Measurements from ENCODE around the gene RNF224.
A peak's percentile ranks its signal among the peaks of the same experiment; 100 is the strongest.

RNF224 gene

GRCh38 chr9:137186385-137186784, 40.9 kb upstream of the RNF224 start:
- TF ChIP-seq MYC (IDR thresholded peaks at IDR 0.05; ENCODE audit: low read depth, low read length) (no peak), POLR2A (IDR thresholded peaks at IDR 0.05; ENCODE audit: extremely low read depth, insufficient read length) (no peak), MAX (IDR thresholded peaks at IDR 0.05; ENCODE audit: low read depth, low read length) (no peak), CTCF (IDR thresholded peaks at IDR 0.05; ENCODE audit: low read depth, low read length) (no peak)
- no peak for DNase-seq (ENCODE audit: low read depth)

GRCh38 chr9:137187386-137187785, 39.9 kb upstream of the RNF224 start:
- no peak for DNase-seq (ENCODE audit: low read depth)
- TF ChIP-seq POLR2A (IDR thresholded peaks at IDR 0.05; ENCODE audit: extremely low read depth, insufficient read length) (no peak), MYC (IDR thresholded peaks at IDR 0.05; ENCODE audit: low read depth, low read length) (no peak), CTCF (IDR thresholded peaks at IDR 0.05; ENCODE audit: low read depth, low read length) (no peak), MAX (IDR thresholded peaks at IDR 0.05; ENCODE audit: low read depth, low read length) (no peak)
- H3K4me3 ChIP-seq (ENCODE audit: low read depth, low read length) = peak overlapping the region; percentile 90

More at GRCh38 chr9:137186385-137186784, 40.9 kb upstream of the RNF224 start:
- H3K4me3 ChIP-seq (ENCODE audit: low read depth, low read length) = no peak overlapping the region

- no peak for DNase-seq (ENCODE audit: low read depth)
- H3K4me3 ChIP-seq (ENCODE audit: low read depth, low read length) = peak overlapping the region; percentile 90
- TF ChIP-seq POLR2A (IDR thresholded peaks at IDR 0.05; ENCODE audit: extremely low read depth, insufficient read length) (no peak), MAX (IDR thresholded peaks at IDR 0.05; ENCODE audit: low read depth, low read length) (no peak), MYC (IDR thresholded peaks at IDR 0.05; ENCODE audit: low read depth, low read length) (no peak), CTCF (IDR thresholded peaks at IDR 0.05; ENCODE audit: low read depth, low read length) (no peak)
Observed at GRCh38 chr9:137188086-137188489, 39.2 kb upstream of the RNF224 start.

GRCh38 chr9:137188490-137189296, 38.6 kb upstream of the RNF224 start, which contains the start of the genes ANAPC2 and SSNA1:
Gene ANAPC2 (minus strand): TSS chr9:137188560. CDS start chr9:137188532, 28 bp downstream.
Gene SSNA1 (plus strand): TSS chr9:137188676. CDS start chr9:137188727, 51 bp downstream.
- peak; percentile 95 for DNase-seq (ENCODE audit: low read depth)
- TF ChIP-seq MAX (IDR thresholded peaks at IDR 0.05; ENCODE audit: low read depth, low read length) = peak; percentile 67
- TF ChIP-seq POLR2A (IDR thresholded peaks at IDR 0.05; ENCODE audit: extremely low read depth, insufficient read length) = peak; percentile 73
- peak; percentile 68 for TF ChIP-seq MYC (IDR thresholded peaks at IDR 0.05; ENCODE audit: low read depth, low read length)
- TF ChIP-seq CTCF (IDR thresholded peaks at IDR 0.05; ENCODE audit: low read depth, low read length) = peak; percentile 35
- peak within 1 kb of the TSS; percentile 90 for H3K4me3 ChIP-seq (ENCODE audit: low read depth, low read length)

- no peak for TF ChIP-seq MYC (IDR thresholded peaks at IDR 0.05; ENCODE audit: low read depth, low read length)
- TF ChIP-seq POLR2A (IDR thresholded peaks at IDR 0.05; ENCODE audit: extremely low read depth, insufficient read length) = no peak
- TF ChIP-seq CTCF (IDR thresholded peaks at IDR 0.05; ENCODE audit: low read depth, low read length) = no peak
- TF ChIP-seq MAX (IDR thresholded peaks at IDR 0.05; ENCODE audit: low read depth, low read length) = no peak
- no peak for DNase-seq (ENCODE audit: low read depth)
Observed at GRCh38 chr9:137189297-137190295, 37.7 kb upstream of the RNF224 start.

More at GRCh38 chr9:137189297-137190295, 37.7 kb upstream of the RNF224 start:
- peak overlapping the region; percentile 90 for H3K4me3 ChIP-seq (ENCODE audit: low read depth, low read length)

All from NB4 (cell line).